ENCODE data around the gene TMEM214. TPM values are rescaled to one million over a fixed set of nuclear protein-coding genes. Genes with fewer than 3 reads are reported as not detected.

The TMEM214 gene
- total and polyA plus RNA-seq, 2 of the 8 experiments (the other 6 are each of a cell fraction or from before 2014, with no cell fraction given), result 49.7 to 71.0 TPM

DNA sequence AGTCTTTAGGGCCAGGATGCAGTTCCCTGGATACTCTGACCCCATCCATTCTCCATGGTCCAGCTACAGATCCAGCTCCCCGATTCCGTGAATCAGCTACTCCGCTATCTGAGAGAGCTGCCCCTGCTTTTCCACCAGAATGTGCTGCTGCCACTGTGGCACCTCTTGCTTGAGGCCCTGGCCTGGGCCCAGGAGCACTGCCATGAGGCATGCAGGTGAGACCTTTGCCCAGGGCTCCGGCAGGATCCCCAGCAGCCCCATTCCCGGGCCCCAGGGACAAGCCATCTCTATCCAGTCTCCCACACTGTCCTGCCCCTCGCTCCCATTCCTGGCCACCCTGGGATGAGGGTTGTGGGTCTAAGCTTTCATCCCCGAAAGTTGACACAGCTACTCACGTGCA, 7.5 kb downstream of the TMEM214 start:
- no peak overlapping the region for H2BK20ac ChIP-seq (ENCODE audit: low read length)
- no peak overlapping the region for H3K27ac ChIP-seq (ENCODE audit: low read depth, low read length)
- 97% methylated on average over 8 of the region's 8 CpGs; no CpG with 5 or more reads in 1 of the 2 experiments for WGBS, 2 experiments (ENCODE audit: extremely low coverage in 1 of 2, insufficient coverage in 1 of 2, insufficient read length in 1 of 2, insufficient replicate concordance in 2 of 2, low coverage in 1 of 2, low lambda C conversion rate in 2 of 2, missing lambda C conversion rate in 1 of 2)
- H3K4me3 ChIP-seq (ENCODE audit: extremely low read depth in 1 of 4, insufficient read depth in 2 of 4, low read depth in 3 of 4, low read length in 4 of 4), result no peak overlapping the region
- FAIRE-seq (no peak), DNase-seq (ENCODE audit: low read depth in 1 of 2, low spot score in 2 of 2) (no peak)
- H4K91ac ChIP-seq (replicated peaks; ENCODE audit: insufficient read length, low read length), result no peak overlapping the region
- no peak overlapping the region for H3K9ac ChIP-seq (replicated peaks in 1 of 4; ENCODE audit: extremely low read depth in 1 of 4, low read depth in 3 of 4, low read length in 3 of 4)
- H3K9me3 ChIP-seq (ENCODE audit: insufficient read depth in 2 of 2, low read depth in 1 of 2, low read length in 1 of 2), result no peaks in the 10 kb centered on the region
- no peak overlapping the region for H2AK5ac ChIP-seq (ENCODE audit: low read depth, low read length)
- CTCF ChIA-PET (ENCODE audit: partially characterized antibody), result interaction anchor here (1.2 to 7.3 kb wide), 4 partner anchors 9 to 194 kb away, joined by 3 to 41 read pairs (median 3); no protein-coding TSS in a partner anchor
- no peaks in the 10 kb centered on the region for H3K27me3 ChIP-seq (replicated peaks in 1 of 4; ENCODE audit: control insufficient read depth in 3 of 4, extremely low read depth in 1 of 4, insufficient read depth in 3 of 4, low read length in 3 of 4)
- H3K4me1 ChIP-seq (replicated peaks in 1 of 4; ENCODE audit: control insufficient read depth in 3 of 4, insufficient read depth in 4 of 4, low read length in 3 of 4), result no peaks in the 10 kb centered on the region
- no peak overlapping the region for H3K56ac ChIP-seq (replicated peaks; ENCODE audit: insufficient read length, low read depth, low read length)
- peaks cover 21 to 51% (median 40%) of the 10 kb centered on the region in 4 experiments; a peak in 7 of 8 replicates for H3K36me3 ChIP-seq (ENCODE audit: control insufficient read depth in 2 of 4, insufficient read depth in 4 of 4, low read length in 3 of 4)
- POLR2A ChIA-PET (ENCODE audit: partially characterized antibody), result interaction anchor here (1.0 to 6.0 kb wide), 5 partner anchors 9 to 28 kb away, joined by 3 to 42 read pairs (median 4); partner anchors contain the start of gene AGBL5
- H4K20me1 ChIP-seq (replicated peaks in 1 of 2; ENCODE audit: control insufficient read depth in 1 of 2, insufficient read depth in 2 of 2, low read length in 2 of 2), result peaks cover 2 to 6% of the 10 kb centered on the region in 2 experiments
- H2BK5ac ChIP-seq (ENCODE audit: low read depth, low read length), result no peak overlapping the region
- no peak overlapping the region for H3K23ac ChIP-seq (ENCODE audit: insufficient read length)
- H2BK12ac ChIP-seq (ENCODE audit: low read depth, low read length), result no peak overlapping the region
- no peak overlapping the region for H4K5ac ChIP-seq (ENCODE audit: insufficient read length, low read depth, low read length)
- H3K23me2 ChIP-seq (ENCODE audit: low read depth, low read length), result no peaks in the 10 kb centered on the region
- H3K14ac ChIP-seq (ENCODE audit: insufficient read length), result no peak overlapping the region
- H2BK120ac ChIP-seq (replicated peaks; ENCODE audit: low read depth, low read length), result no peak overlapping the region
- H3K4ac ChIP-seq (replicated peaks; ENCODE audit: insufficient read length, low read depth, low read length), result no peak overlapping the region
- no peaks in the 10 kb centered on the region for H3K79me1 ChIP-seq (ENCODE audit: low read depth, low read length)
- no peaks in the 10 kb centered on the region for H3K79me2 ChIP-seq (ENCODE audit: control insufficient read depth in 1 of 2, insufficient read depth in 2 of 2, low read length in 2 of 2)
- no peak overlapping the region for H2AFZ ChIP-seq (ENCODE audit: low read length)
- no peak overlapping the region for H3K4me2 ChIP-seq (ENCODE audit: insufficient read depth in 1 of 2, low read depth in 2 of 2, low read length in 2 of 2)
- no peak overlapping the region for H2BK15ac ChIP-seq (ENCODE audit: low read length)
- H4K8ac ChIP-seq (ENCODE audit: extremely low read depth, insufficient read depth, low read length), result no peak overlapping the region
- H3K18ac ChIP-seq (ENCODE audit: extremely low read depth, low read length), result no peak overlapping the region
- TF ChIP-seq ZNF274 (IDR thresholded peaks at IDR 0.05; ENCODE audit: borderline replicate concordance, extremely low read depth, low read length) (no peak), TEAD4 (IDR thresholded peaks at IDR 0.05; ENCODE audit: low read depth, low read length) (no peak), CHD1 (IDR thresholded peaks at IDR 0.05; ENCODE audit: low read depth, low read length) (no peak), POLR2A (IDR thresholded peaks at IDR 0.05; ENCODE audit: control extremely low read depth in 1 of 2, low read depth in 2 of 2, low read length in 2 of 2) (no peak), TCF12 (IDR thresholded peaks at IDR 0.05; ENCODE audit: low read depth, low read length) (no peak), SRF (IDR thresholded peaks at IDR 0.05; ENCODE audit: low read depth, low read length) (no peak)

Measured in H1 (cell line).